Measurements from ENCODE around the gene AUTS2. TPM values are rescaled to one million over a fixed set of nuclear protein-coding genes. Genes with fewer than 3 reads are reported as not detected.

Gene AUTS2
- polyA plus RNA-seq, 3 donors: 0.08 to 0.35 TPM; not detected in 1

GRCh38 chr7:69749994-69750393 lies 151.7 kb downstream of the AUTS2 start:
- Histone ChIP-seq H3K36me3 (replicated peaks in 1 of 2; ENCODE audit: control insufficient read depth in 1 of 2, insufficient read depth in 2 of 2, low read length in 2 of 2) (no peaks in the 10 kb centered on the region), H3K9ac (ENCODE audit: insufficient read depth, low read length, poor library complexity, severe bottlenecking) (no peak overlapping the region), H3K4me2 (replicated peaks; ENCODE audit: extremely low read depth, low read length, poor library complexity, severe bottlenecking) (no peak overlapping the region), H4K20me1 (ENCODE audit: insufficient read depth, low read length) (no peaks in the 10 kb centered on the region), H3K4me3 (replicated peaks in 1 of 3; ENCODE audit: low read depth in 2 of 3, low read length in 3 of 3) (no peak overlapping the region), H3K27me3 (ENCODE audit: control insufficient read depth in 2 of 2, insufficient read depth in 2 of 2, low read length in 2 of 2) (no peaks in the 10 kb centered on the region), H3K27ac (ENCODE audit: low read depth in 1 of 2, low read length in 2 of 2) (no peak overlapping the region), H3K79me2 (ENCODE audit: insufficient read depth, low read length) (no peaks in the 10 kb centered on the region), H3K4me1 (ENCODE audit: control insufficient read depth in 1 of 2, insufficient read depth in 2 of 2, low read length in 2 of 2) (no peaks in the 10 kb centered on the region), H3K9me3 (replicated peaks in 1 of 2; ENCODE audit: control insufficient read depth in 1 of 2, insufficient read depth in 1 of 2, low read length in 2 of 2) (no peaks in the 10 kb centered on the region), H2AFZ (ENCODE audit: insufficient read depth, low read depth, low read length, poor library complexity, severe bottlenecking) (no peak overlapping the region)
- no peak for DNase-seq
- Mint-ChIP-seq H3K36me3 (no peaks in the 10 kb centered on the region), H3K27me3 (ENCODE audit: low read depth in 3 of 3) (peaks cover 0 to 3% (median 1%) of the 10 kb centered on the region in 3 donors), H3K9me3 (no peaks in the 10 kb centered on the region), H3K27ac (no peak overlapping the region), H3K4me3 (no peak overlapping the region), H3K4me1 (peaks cover 5% of the 10 kb centered on the region)
- intact Hi-C loops (cut with micrococcal nuclease): no loop called here
- WGBS (ENCODE audit: insufficient coverage): no CpG with 5 or more reads among the region's 4 CpGs
- TF ChIP-seq CTCF (IDR thresholded peaks at IDR 0.05): no peak

GRCh38 chr7:69751026-69751425 lies 152.8 kb downstream of the AUTS2 start:
- H3K4me3 ChIP-seq (replicated peaks in 1 of 3; ENCODE audit: low read depth in 2 of 3, low read length in 3 of 3): no peak overlapping the region
- H3K4me1 ChIP-seq (ENCODE audit: control insufficient read depth in 1 of 2, insufficient read depth in 2 of 2, low read length in 2 of 2): no peaks in the 10 kb centered on the region
- no peak overlapping the region for H3K4me3 Mint-ChIP-seq
- no peak overlapping the region for H3K9ac ChIP-seq (ENCODE audit: insufficient read depth, low read length, poor library complexity, severe bottlenecking)
- no CpG with 5 or more reads among the region's 1 CpG for WGBS (ENCODE audit: insufficient coverage)
- no peak overlapping the region for H3K27ac Mint-ChIP-seq
- no peak for TF ChIP-seq CTCF (IDR thresholded peaks at IDR 0.05)
- no peaks in the 10 kb centered on the region for H3K36me3 Mint-ChIP-seq
- intact Hi-C loops (cut with micrococcal nuclease): no loop called here
- H3K4me1 Mint-ChIP-seq: peaks cover 5% of the 10 kb centered on the region
- no peaks in the 10 kb centered on the region for H3K36me3 ChIP-seq (replicated peaks in 1 of 2; ENCODE audit: control insufficient read depth in 1 of 2, insufficient read depth in 2 of 2, low read length in 2 of 2)
- no peaks in the 10 kb centered on the region for H3K27me3 ChIP-seq (ENCODE audit: control insufficient read depth in 2 of 2, insufficient read depth in 2 of 2, low read length in 2 of 2)
- no peak overlapping the region for H2AFZ ChIP-seq (ENCODE audit: insufficient read depth, low read depth, low read length, poor library complexity, severe bottlenecking)
- no peak for DNase-seq
- H3K79me2 ChIP-seq (ENCODE audit: insufficient read depth, low read length): no peaks in the 10 kb centered on the region
- H3K4me2 ChIP-seq (replicated peaks; ENCODE audit: extremely low read depth, low read length, poor library complexity, severe bottlenecking): no peak overlapping the region
- H3K27me3 Mint-ChIP-seq (ENCODE audit: low read depth in 3 of 3): peaks cover 0 to 3% (median 1%) of the 10 kb centered on the region in 3 donors
- no peaks in the 10 kb centered on the region for H4K20me1 ChIP-seq (ENCODE audit: insufficient read depth, low read length)
- H3K27ac ChIP-seq (ENCODE audit: low read depth in 1 of 2, low read length in 2 of 2): no peak overlapping the region
- H3K9me3 Mint-ChIP-seq: no peaks in the 10 kb centered on the region
- H3K9me3 ChIP-seq (replicated peaks in 1 of 2; ENCODE audit: control insufficient read depth in 1 of 2, insufficient read depth in 1 of 2, low read length in 2 of 2): no peaks in the 10 kb centered on the region

Measured in CD14-positive monocyte (primary cell).